Measurements from ENCODE around the gene EHD4. TPM values are rescaled to one million over a fixed set of nuclear protein-coding genes. Genes with fewer than 3 reads are reported as not detected.
A peak's percentile ranks its signal among the peaks of the same experiment; 100 is the strongest.

Gene EHD4
- total RNA-seq, 3 donors from 2014 or later: 26.4 to 39.0 (median 35.0) TPM

- Histone ChIP-seq H3K9me3 (no peaks in the 10 kb centered on the region), H3K36me3 (ENCODE audit: low read depth) (peaks cover 3% of the 10 kb centered on the region), H3K4me3 (no peak overlapping the region), H3K4me1 (ENCODE audit: low read depth) (no peaks in the 10 kb centered on the region)
- no peak for TF ChIP-seq CTCF (IDR thresholded peaks at IDR 0.05)
- intact Hi-C loops (cut with DNase I, micrococcal nuclease): no loop called here
- DNase-seq: no peak
- ATAC-seq: no peak
Observed at GRCh38 chr15:41911691-41912345, 60.5 kb downstream of the EHD4 start.

GRCh38 chr15:41908736-41909461 lies 63.5 kb downstream of the EHD4 start:
- DNase-seq (no peak), ATAC-seq (peak; percentile 62)
- peaks cover 3% of the 10 kb centered on the region for H3K36me3 ChIP-seq (ENCODE audit: low read depth)
- H3K9me3 ChIP-seq: no peaks in the 10 kb centered on the region
- intact Hi-C loops (cut with DNase I, micrococcal nuclease): no loop called here
- no peak overlapping the region for H3K4me3 ChIP-seq
- no peak for TF ChIP-seq CTCF (IDR thresholded peaks at IDR 0.05)
- H3K4me1 ChIP-seq (ENCODE audit: low read depth): no peaks in the 10 kb centered on the region

GRCh38 chr15:41907141-41907540 lies 65.2 kb downstream of the EHD4 start:
- Histone ChIP-seq H3K4me3 (no peak overlapping the region), H3K36me3 (ENCODE audit: low read depth) (peaks cover 3% of the 10 kb centered on the region), H3K4me1 (ENCODE audit: low read depth) (no peaks in the 10 kb centered on the region), H3K9me3 (no peaks in the 10 kb centered on the region)
- no peak for TF ChIP-seq CTCF (IDR thresholded peaks at IDR 0.05)
- DNase-seq (no peak), ATAC-seq (no peak)
- intact Hi-C loops (cut with DNase I, micrococcal nuclease): no loop called here

GRCh38 chr15:41906608-41907007 lies 65.7 kb downstream of the EHD4 start:
- TF ChIP-seq CTCF (IDR thresholded peaks at IDR 0.05): no peak
- ATAC-seq (no peak), DNase-seq (no peak)
- no peaks in the 10 kb centered on the region for H3K9me3 ChIP-seq
- H3K36me3 ChIP-seq (ENCODE audit: low read depth): peaks cover 3% of the 10 kb centered on the region
- no peak overlapping the region for H3K4me3 ChIP-seq
- no peaks in the 10 kb centered on the region for H3K4me1 ChIP-seq (ENCODE audit: low read depth)
- intact Hi-C loops (cut with DNase I, micrococcal nuclease): no loop called here

- DNase-seq: no peak
- H3K4me1 ChIP-seq (ENCODE audit: low read depth): no peaks in the 10 kb centered on the region
- no peak for ATAC-seq
- no peak overlapping the region for H3K4me3 ChIP-seq
- TF ChIP-seq CTCF (IDR thresholded peaks at IDR 0.05): no peak
- peaks cover 3% of the 10 kb centered on the region for H3K36me3 ChIP-seq (ENCODE audit: low read depth)
- H3K9me3 ChIP-seq: no peaks in the 10 kb centered on the region
- intact Hi-C loops (cut with DNase I, micrococcal nuclease): no loop called here
Observed at GRCh38 chr15:41905036-41905793, 67.1 kb downstream of the EHD4 start.
